Measurements from ENCODE around the gene ZNF488.

The ZNF488 gene

GRCh38 chr10:47380341-47381102 lies 3.6 kb downstream of the ZNF488 start:
- POLR2A ChIA-PET (ENCODE audit: low non-redundant PET) = no interaction called here
- no peak for TF ChIP-seq CTCF (conservative IDR thresholded peaks at IDR 0.05; ENCODE audit: low read depth)
- no peak for DNase-seq (ENCODE audit: low spot score)
- CTCF ChIA-PET = no interaction called here
- H3K27ac ChIP-seq = no peak overlapping the region

DNA sequence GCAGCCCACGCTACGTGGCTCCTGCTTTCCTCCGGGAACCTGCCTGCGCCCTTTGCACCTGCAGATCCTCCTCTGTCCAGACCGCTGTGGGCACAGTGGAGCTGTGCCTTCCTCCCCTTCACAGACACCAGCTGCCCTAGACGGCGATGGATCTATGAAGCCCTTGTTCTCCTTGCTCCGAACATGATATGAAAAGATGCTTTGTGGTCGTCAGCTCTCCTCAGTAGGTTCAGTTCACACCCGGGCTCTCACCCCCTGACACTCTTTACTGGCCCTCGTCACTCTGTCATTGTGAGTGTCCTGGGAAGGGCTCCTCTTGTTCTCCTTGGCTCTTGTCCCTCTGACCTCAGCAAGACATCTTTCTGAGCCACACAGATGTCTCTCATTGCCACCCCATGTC lies 4.2 kb downstream of the ZNF488 start:
- POLR2A ChIA-PET (ENCODE audit: low non-redundant PET) = no interaction called here
- CTCF ChIA-PET = no interaction called here
- no peak overlapping the region for H3K27ac ChIP-seq
- TF ChIP-seq CTCF (conservative IDR thresholded peaks at IDR 0.05; ENCODE audit: low read depth) = no peak
- DNase-seq (ENCODE audit: low spot score) = no peak

DNA sequence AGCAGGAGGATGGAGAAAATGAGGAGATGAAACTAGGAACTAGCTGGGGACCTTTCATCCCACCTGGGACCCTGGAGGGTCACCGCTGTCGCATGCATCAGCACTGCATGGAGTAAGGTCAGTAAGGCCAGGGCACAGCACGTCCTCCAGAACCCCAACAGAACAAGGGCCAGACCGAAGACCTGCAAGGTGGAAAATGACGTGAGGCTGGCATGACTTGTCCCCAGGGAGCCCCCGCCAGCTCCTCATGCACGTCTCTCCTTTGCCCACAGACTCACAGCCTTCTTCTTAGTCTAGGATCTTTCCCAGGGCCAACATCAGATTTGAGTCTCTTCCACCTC lies 4.7 kb downstream of the ZNF488 start:
- ChIA-PET CTCF (no interaction called here), POLR2A (ENCODE audit: low non-redundant PET) (no interaction called here)
- DNase-seq (ENCODE audit: low spot score) = no peak
- no peak for TF ChIP-seq CTCF (conservative IDR thresholded peaks at IDR 0.05; ENCODE audit: low read depth)
- no peak overlapping the region for H3K27ac ChIP-seq

- H3K27ac ChIP-seq = no peak overlapping the region
- CTCF ChIA-PET = no interaction called here
- DNase-seq (ENCODE audit: low spot score) = no peak
- no peak for TF ChIP-seq CTCF (conservative IDR thresholded peaks at IDR 0.05; ENCODE audit: low read depth)
- POLR2A ChIA-PET (ENCODE audit: low non-redundant PET) = no interaction called here
These were observed 5.3 kb downstream of the ZNF488 start for GRCh38 chr10:47378606-47379444.

DNA sequence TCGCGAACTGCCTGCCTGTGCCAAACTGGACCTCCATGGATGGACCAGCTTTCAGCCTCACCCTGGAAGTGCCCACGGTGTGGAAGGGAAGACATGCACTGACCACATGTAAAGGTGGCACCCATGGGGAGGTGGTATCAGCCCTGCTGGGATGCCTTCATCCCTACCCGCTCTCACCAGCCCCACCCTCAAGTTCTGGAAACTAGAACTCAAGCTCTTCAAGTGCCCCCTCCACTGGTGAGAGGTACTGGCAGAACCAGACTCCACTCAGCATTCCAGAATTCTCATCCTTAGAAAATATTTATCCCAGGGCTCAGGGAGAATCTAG lies 5.9 kb downstream of the ZNF488 start:
- DNase-seq (ENCODE audit: low spot score) = no peak
- POLR2A ChIA-PET (ENCODE audit: low non-redundant PET) = interaction anchor here (1.0 kb wide), 1 partner anchor 12 kb away, joined by 3 read pairs; no protein-coding TSS in a partner anchor
- H3K27ac ChIP-seq = no peak overlapping the region
- CTCF ChIA-PET = interaction anchor here (0.6 kb wide), 1 partner anchor 868 kb away, joined by 4 read pairs; no protein-coding TSS in a partner anchor
- no peak for TF ChIP-seq CTCF (conservative IDR thresholded peaks at IDR 0.05; ENCODE audit: low read depth)

DNA sequence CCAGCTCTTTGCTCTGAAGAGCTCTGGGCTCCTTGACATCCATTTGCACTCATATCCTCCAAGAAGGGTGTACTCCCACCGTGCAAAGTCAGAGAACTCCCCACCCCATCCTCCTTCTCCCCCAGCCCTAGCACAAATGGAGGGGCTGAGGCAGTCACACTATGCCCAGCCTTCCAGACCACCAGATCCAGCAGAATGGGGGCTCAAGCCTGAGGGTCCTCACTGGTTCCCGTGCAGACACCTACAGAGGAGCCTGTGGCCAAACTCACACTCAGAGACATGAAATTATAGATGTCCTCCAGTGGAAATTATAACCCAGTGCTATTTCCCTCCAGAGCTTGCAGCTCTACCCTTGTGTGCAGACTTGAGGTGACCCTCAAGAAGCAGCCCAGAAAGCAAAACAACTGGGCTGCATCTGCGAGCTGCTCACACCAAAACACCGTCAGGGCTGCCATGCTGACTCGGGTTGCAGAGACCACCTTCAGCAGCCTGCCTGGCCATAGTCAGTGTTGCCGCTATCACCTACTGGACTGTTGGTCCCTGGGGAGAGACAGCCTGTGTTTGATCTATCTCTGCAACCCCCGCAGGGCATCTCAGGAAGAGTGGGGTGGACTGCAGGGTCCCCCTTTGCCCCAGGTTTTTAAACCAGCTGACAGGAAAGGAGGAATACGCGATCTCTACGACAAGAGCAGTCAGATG lies 7.4 kb downstream of the ZNF488 start:
- ChIA-PET CTCF (interaction anchor here (0.6 to 0.7 kb wide), 2 partner anchors 36 to 1843 kb away, joined by 4 read pairs; no protein-coding TSS in a partner anchor), POLR2A (ENCODE audit: low non-redundant PET) (no interaction called here)
- no peak for TF ChIP-seq CTCF (conservative IDR thresholded peaks at IDR 0.05; ENCODE audit: low read depth)
- DNase-seq (ENCODE audit: low spot score) = no peak
- H3K27ac ChIP-seq = no peak overlapping the region
